Measurements from ENCODE around the gene VPS35. TPM values are rescaled to one million over a fixed set of nuclear protein-coding genes. Genes with fewer than 3 reads are reported as not detected.

The VPS35 gene
- total RNA-seq, 1 donor from 2014 or later: 63.3 TPM

GRCh38 chr16:46713634-46714033, 24.7 kb upstream of the VPS35 start:
- no peaks in the 10 kb centered on the region for H3K36me3 ChIP-seq
- no peak overlapping the region for H3K27ac ChIP-seq
- intact Hi-C loops (cut with DNase I): no loop called here
- no peaks in the 10 kb centered on the region for H3K9me3 ChIP-seq
- H3K4me1 ChIP-seq: no peaks in the 10 kb centered on the region
- no peak for DNase-seq (ENCODE audit: extremely low spot score in 2 of 2)
- TF ChIP-seq CTCF (IDR thresholded peaks at IDR 0.05): no peak
- no peak for TF ChIP-seq POLR2A (IDR thresholded peaks at IDR 0.05)
- TF ChIP-seq POLR2AphosphoS5 (IDR thresholded peaks at IDR 0.05; ENCODE audit: insufficient read depth in 1 of 2, low read depth in 1 of 2): no peak
- no peak overlapping the region for H3K4me3 ChIP-seq
- no peaks in the 10 kb centered on the region for H3K27me3 ChIP-seq

GRCh38 chr16:46712911-46713310, 23.9 kb upstream of the VPS35 start:
- Histone ChIP-seq H3K9me3 (no peaks in the 10 kb centered on the region), H3K27me3 (no peaks in the 10 kb centered on the region), H3K36me3 (no peaks in the 10 kb centered on the region), H3K4me3 (no peak overlapping the region), H3K27ac (no peak overlapping the region), H3K4me1 (no peaks in the 10 kb centered on the region)
- no peak for DNase-seq (ENCODE audit: extremely low spot score in 2 of 2)
- intact Hi-C loops (cut with DNase I): no loop called here
- TF ChIP-seq POLR2A (IDR thresholded peaks at IDR 0.05): no peak

DNA sequence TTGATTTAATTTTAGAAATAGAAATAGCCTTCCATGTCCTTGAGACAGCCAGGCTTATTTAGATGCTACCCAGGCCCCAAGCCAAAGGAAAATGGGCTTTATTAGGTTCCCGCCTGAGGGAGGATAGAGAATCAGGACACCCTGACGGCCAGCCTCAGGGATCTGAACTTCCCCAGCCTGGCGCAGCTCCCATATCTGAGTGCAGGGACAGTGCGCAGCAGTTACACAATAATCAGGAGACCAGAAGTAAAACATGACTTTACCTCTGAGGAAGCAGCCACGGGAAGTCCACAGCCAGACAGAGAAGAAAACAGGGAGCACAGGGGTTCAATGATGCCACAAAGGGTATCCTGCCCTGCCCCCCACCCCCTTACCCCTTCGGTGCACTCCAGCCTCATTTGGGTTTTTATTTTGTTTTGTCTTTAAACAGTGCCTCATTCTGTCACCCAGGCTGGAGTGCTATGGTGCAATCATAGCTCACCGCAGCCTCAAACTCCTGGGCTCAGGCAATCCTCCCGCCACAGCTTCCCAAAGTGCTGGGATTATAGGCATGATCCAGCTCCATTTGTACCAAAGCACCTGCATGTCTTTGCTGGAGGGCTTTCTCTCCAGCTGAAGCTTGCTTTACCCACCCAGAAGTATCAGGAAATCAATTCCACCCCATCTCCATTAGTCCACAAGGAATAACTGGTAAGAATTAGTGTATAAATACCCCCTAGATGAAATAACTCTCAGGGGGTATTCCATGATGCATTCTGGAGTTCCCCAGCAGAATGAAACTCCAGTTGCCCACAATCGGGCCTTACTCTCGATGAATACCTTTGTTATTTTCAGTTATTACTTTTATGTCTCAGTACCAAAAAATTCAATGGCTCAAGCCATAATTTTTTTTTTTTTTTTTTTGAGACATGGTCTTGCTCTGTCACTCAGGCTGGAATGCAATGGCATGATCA, 22.4 kb upstream of the VPS35 start:
- H3K4me1 ChIP-seq: no peaks in the 10 kb centered on the region
- no peak overlapping the region for H3K4me3 ChIP-seq
- H3K9me3 ChIP-seq: no peaks in the 10 kb centered on the region
- no peaks in the 10 kb centered on the region for H3K27me3 ChIP-seq
- intact Hi-C loops (cut with DNase I): no loop called here
- no peak for DNase-seq (ENCODE audit: extremely low spot score in 2 of 2)
- TF ChIP-seq POLR2A (IDR thresholded peaks at IDR 0.05): no peak
- TF ChIP-seq CTCF (IDR thresholded peaks at IDR 0.05): no peak
- no peak for TF ChIP-seq POLR2AphosphoS5 (IDR thresholded peaks at IDR 0.05; ENCODE audit: insufficient read depth in 1 of 2, low read depth in 1 of 2)
- no peak overlapping the region for H3K27ac ChIP-seq
- H3K36me3 ChIP-seq: no peaks in the 10 kb centered on the region

GRCh38 chr16:46709469-46710005, 20.6 kb upstream of the VPS35 start:
- H3K4me1 ChIP-seq: no peaks in the 10 kb centered on the region
- H3K36me3 ChIP-seq: no peaks in the 10 kb centered on the region
- no peak overlapping the region for H3K27ac ChIP-seq
- H3K9me3 ChIP-seq: no peaks in the 10 kb centered on the region
- H3K27me3 ChIP-seq: no peaks in the 10 kb centered on the region
- no peak overlapping the region for H3K4me3 ChIP-seq
- DNase-seq (ENCODE audit: extremely low spot score in 2 of 2): no peak
- TF ChIP-seq POLR2A (IDR thresholded peaks at IDR 0.05) (no peak), CTCF (IDR thresholded peaks at IDR 0.05) (no peak), POLR2AphosphoS5 (IDR thresholded peaks at IDR 0.05; ENCODE audit: insufficient read depth in 1 of 2, low read depth in 1 of 2) (no peak)
- intact Hi-C loops (cut with DNase I): no loop called here

DNA sequence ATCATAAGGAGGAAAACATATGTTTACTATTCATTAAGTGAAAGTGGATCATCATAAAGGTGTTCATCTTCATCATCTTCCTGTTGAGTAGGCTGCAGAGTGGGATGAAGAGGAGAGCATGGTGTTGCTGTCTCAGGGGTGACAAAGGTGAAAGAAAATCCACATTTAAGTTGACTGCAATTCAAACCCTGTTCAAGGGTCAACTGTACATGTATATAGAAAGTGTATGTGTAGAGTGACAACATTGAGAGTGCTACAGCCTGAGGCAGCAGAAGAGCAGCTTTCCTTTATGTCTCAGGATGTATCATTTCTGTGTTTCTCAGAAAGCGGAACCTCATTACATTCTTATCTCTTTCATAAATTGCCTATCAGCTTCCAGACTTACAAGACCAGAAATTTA, 17.7 kb upstream of the VPS35 start:
- Histone ChIP-seq H3K27ac (no peak overlapping the region), H3K4me1 (no peaks in the 10 kb centered on the region), H3K27me3 (no peaks in the 10 kb centered on the region), H3K36me3 (no peaks in the 10 kb centered on the region), H3K4me3 (no peak overlapping the region), H3K9me3 (no peaks in the 10 kb centered on the region)
- intact Hi-C loops (cut with DNase I): no loop called here
- DNase-seq (ENCODE audit: extremely low spot score in 2 of 2): no peak
- TF ChIP-seq CTCF (IDR thresholded peaks at IDR 0.05) (no peak), POLR2A (IDR thresholded peaks at IDR 0.05) (no peak), POLR2AphosphoS5 (IDR thresholded peaks at IDR 0.05; ENCODE audit: insufficient read depth in 1 of 2, low read depth in 1 of 2) (no peak)

Measured in vagina (tissue), 2 donors.